GM19328 (cell line): ENCODE measurements around the gene SYCP3.
"Not testable (repeated sequence)": the region's sequence is repeated elsewhere in the genome, so short reads cannot be mapped to it uniquely, and the experiment has no call there.

Experiments
- ATAC-seq: cut with Tn5 transposase; IDR thresholded peaks from one replicate; pipeline ENCODE4 v1.9.1; 2021; ENCODE audit warnings: mild to moderate bottlenecking, moderate library complexity; ENCODE audit not compliant: unreplicated experiment

SYCP3 gene

GRCh38 chr12:101685092-101685491 lies 54.2 kb downstream of the SYCP3 start:
- ATAC-seq: no peak

- ATAC-seq: not testable (repeated sequence)
Observed at GRCh38 chr12:101681627-101682026, 57.6 kb downstream of the SYCP3 start.

GRCh38 chr12:101680647-101681046 lies 58.6 kb downstream of the SYCP3 start:
- ATAC-seq: no peak

- no peak for ATAC-seq
Observed at GRCh38 chr12:101680240-101680639, 59.0 kb downstream of the SYCP3 start.
